Adrenal gland (tissue), 5 donors: ENCODE results near the gene FCRL4.

ENCODE experiments used
- POLR2A ChIP-seq, 2 donors: fragments of 450-650 bp; IDR thresholded peaks; one replicate each; pipeline ENCODE4 v1.6.1; 2017; ENCODE audit warnings: antibody characterized with exemption in 2 of 2, mild to moderate bottlenecking in 2 of 2, moderate library complexity in 1 of 2
- TF ChIP-seq, protein P1 (sequence below), 6 experiments: fragments of 450-650 bp in 4 of 6; fragments of 200-600 bp in 2 of 6; sonication (generic) in 1 of 6; IDR thresholded peaks; 1 replicate in 5 of 6; 2 replicates in 1 of 6; pipeline versions ENCODE4 v1.5.1 to v1.8.0; 2016 to 2021; ENCODE audit warnings: antibody characterized with exemption in 6 of 6, mild to moderate bottlenecking in 2 of 6, moderate library complexity in 1 of 6
- donor health status: DM: no; HTN: no; CAD: no.

DNA sequence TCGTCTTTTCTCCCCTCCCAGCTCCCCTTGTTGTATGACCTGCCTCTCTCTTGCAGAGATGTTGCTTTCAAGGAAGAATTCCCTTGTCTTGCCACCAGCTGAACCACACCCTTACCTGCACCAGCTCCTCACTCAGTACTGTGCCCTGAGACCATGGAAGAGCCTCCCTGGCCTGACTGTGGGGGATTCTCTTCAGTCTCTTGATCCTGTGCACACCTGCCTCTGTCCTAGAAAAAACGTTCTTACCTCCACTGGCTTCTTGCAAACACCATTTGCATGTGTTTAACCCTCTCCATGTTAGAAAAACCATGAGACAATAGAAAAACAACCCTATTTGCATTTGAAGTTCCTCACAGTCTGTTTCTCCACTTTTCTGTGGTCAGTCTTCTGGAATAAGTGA, 43.3 kb upstream of the FCRL4 start:
- TF ChIP-seq, protein P1, sequence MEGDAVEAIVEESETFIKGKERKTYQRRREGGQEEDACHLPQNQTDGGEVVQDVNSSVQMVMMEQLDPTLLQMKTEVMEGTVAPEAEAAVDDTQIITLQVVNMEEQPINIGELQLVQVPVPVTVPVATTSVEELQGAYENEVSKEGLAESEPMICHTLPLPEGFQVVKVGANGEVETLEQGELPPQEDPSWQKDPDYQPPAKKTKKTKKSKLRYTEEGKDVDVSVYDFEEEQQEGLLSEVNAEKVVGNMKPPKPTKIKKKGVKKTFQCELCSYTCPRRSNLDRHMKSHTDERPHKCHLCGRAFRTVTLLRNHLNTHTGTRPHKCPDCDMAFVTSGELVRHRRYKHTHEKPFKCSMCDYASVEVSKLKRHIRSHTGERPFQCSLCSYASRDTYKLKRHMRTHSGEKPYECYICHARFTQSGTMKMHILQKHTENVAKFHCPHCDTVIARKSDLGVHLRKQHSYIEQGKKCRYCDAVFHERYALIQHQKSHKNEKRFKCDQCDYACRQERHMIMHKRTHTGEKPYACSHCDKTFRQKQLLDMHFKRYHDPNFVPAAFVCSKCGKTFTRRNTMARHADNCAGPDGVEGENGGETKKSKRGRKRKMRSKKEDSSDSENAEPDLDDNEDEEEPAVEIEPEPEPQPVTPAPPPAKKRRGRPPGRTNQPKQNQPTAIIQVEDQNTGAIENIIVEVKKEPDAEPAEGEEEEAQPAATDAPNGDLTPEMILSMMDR (IDR thresholded peaks at IDR 0.05) = no peak
- no peak for TF ChIP-seq POLR2A (IDR thresholded peaks at IDR 0.05)
